SJCRH30 (cell line): ENCODE data around the gene EMC8. TPM values are rescaled to one million over a fixed set of nuclear protein-coding genes. Genes with fewer than 3 reads are reported as not detected.

ENCODE experiments used
- DNase-seq, 2 experiments: peaks; one replicate each; pipeline ENCODE4 v3.0.0-alpha.2; 2015 to 2020
- H3K27ac ChIP-seq: fragments of 250-450 bp; sonication (Bioruptor Pico); 2 replicates; pipeline ENCODE4 v1.5.1; 2020; ENCODE audit warnings: mild to moderate bottlenecking, moderate library complexity
- H3K27me3 ChIP-seq: fragments of 250-450 bp; sonication (Bioruptor Pico); 2 replicates; pipeline ENCODE4 v1.5.1; 2020; ENCODE audit warnings: mild to moderate bottlenecking, moderate library complexity
- H3K36me3 ChIP-seq: fragments of 250-450 bp; sonication (Bioruptor Pico); 2 replicates; pipeline ENCODE4 v1.5.1; 2020; ENCODE audit warnings: mild to moderate bottlenecking, moderate library complexity
- H3K4me1 ChIP-seq: fragments of 250-450 bp; sonication (Bioruptor Pico); 2 replicates; pipeline ENCODE4 v1.5.1; 2020; ENCODE audit warnings: mild to moderate bottlenecking, moderate library complexity
- H3K4me3 ChIP-seq: fragments of 250-450 bp; sonication (Bioruptor Pico); 2 replicates; pipeline ENCODE4 v1.5.1; 2020; ENCODE audit warnings: mild to moderate bottlenecking, moderate library complexity
- H3K9me3 ChIP-seq: fragments of 250-450 bp; sonication (Bioruptor Pico); replicated peaks from 2 replicates; pipeline ENCODE4 v1.5.1; 2020; ENCODE audit warnings: mild to moderate bottlenecking, moderate library complexity
- total RNA-seq: library from RNA; depleted of rRNA; stranded (reverse); fragments of >200 nt; shearing (Covaris generic); gene quantifications from 2 replicates; pipeline ENCODE4 v1.2.3, GENCODE V29; 2014; rRNA removed

Gene EMC8
- total RNA-seq, 1 experiment from 2014 or later, result 26.2 TPM

DNA sequence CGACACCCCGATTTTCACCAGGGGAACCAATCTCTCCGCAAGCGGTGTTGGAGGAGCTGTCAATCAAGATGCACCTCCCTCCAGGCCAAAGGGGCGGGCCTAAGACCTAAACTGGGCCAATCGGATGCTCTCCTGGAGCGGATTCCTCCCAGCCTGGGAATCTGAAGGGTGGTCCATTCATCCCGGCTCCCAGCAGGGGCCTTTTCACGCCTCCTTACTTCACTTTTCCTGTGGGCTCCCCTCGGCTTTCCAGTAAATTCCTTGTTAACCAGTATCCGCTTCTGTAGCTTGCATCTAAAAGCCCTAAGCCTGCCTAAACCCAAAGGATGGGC lies 65.5 kb downstream of the EMC8 start:
- no peak overlapping the region for H3K27ac ChIP-seq
- no peak overlapping the region for H3K4me3 ChIP-seq
- DNase-seq, result peak; percentile 55 to 71
- H3K36me3 ChIP-seq, result no peaks in the 10 kb centered on the region
- H3K9me3 ChIP-seq, result no peaks in the 10 kb centered on the region
- H3K27me3 ChIP-seq, result no peaks in the 10 kb centered on the region
- H3K4me1 ChIP-seq, result peaks cover 17% of the 10 kb centered on the region

DNA sequence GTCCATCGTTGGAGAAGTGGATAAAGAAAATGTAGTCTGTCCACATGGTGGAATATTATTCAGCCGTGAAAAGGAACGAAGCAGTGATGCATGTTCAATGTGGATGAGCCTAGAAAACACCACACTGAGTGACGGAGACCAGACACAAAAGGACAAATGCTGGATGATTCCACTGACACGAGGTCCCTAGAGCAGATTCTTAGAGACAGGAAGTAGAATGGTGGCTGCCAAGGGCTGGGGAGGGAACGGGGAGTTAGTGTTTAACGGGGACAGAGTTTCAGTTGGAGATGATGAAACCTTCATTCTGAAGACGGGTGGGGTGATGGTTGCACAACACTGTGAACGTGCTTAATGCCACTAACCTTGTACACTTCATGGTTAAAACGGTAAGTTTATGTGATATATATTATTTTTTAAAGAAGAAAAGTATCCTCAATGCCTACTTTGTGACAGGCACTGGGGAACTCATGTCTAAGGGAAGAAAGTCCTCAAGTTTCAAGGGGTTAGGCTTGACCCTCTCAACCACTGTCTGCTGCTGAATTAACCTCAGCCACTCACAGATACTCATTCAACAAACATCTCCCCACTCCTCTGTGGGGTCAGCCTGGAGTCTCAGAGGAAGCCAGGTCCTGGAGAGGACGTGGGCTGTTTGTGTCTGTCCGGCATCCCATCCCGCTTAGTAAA lies 66.0 kb downstream of the EMC8 start:
- Histone ChIP-seq H3K4me3 (no peak overlapping the region), H3K9me3 (no peaks in the 10 kb centered on the region), H3K36me3 (no peaks in the 10 kb centered on the region), H3K27ac (no peak overlapping the region), H3K4me1 (peaks cover 17% of the 10 kb centered on the region), H3K27me3 (no peaks in the 10 kb centered on the region)
- no peak for DNase-seq

DNA sequence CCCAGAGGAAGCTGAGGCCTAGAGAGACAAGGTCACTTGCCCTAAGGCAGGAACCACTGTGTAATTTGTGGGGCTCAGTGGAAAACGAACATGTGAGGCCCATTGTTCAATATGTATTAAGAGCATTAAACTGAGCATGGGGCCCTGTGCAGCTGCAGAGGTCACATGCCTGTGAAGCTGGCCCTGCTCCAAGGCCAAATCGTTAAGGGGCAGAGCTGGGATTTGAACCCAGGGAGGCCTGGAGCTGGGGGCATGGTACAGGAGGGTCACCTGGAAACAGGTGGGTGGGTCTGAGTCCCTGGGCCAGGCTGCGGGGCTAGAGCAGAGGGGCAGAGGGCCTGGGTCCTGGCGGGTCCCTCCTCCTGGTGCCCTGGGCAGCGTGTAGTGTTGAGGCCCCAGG lies 68.2 kb downstream of the EMC8 start:
- Histone ChIP-seq H3K27ac (no peak overlapping the region), H3K4me3 (no peak overlapping the region), H3K4me1 (peaks cover 17% of the 10 kb centered on the region), H3K9me3 (no peaks in the 10 kb centered on the region), H3K27me3 (no peaks in the 10 kb centered on the region), H3K36me3 (no peaks in the 10 kb centered on the region)
- DNase-seq, result peak in 1 of 2 experiments; percentile 50

DNA sequence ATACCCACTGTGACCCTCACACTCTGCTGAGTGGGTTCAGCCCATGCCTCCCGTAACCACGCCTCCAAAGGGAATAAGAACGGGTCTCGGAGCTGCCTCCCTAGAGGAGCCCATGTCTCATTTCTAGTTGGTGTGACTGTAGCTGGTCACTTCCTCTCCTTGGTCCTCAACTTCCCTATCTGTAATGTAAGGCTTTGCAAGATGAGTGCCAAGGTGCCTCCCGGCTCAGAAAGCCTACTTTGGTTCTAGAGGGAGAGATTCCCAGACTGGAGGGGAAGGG lies 69.2 kb downstream of the EMC8 start:
- no peaks in the 10 kb centered on the region for H3K27me3 ChIP-seq
- no peaks in the 10 kb centered on the region for H3K36me3 ChIP-seq
- no peak overlapping the region for H3K27ac ChIP-seq
- no peak overlapping the region for H3K4me3 ChIP-seq
- H3K9me3 ChIP-seq, result no peaks in the 10 kb centered on the region
- peaks cover 16% of the 10 kb centered on the region for H3K4me1 ChIP-seq
- no peak for DNase-seq

DNA sequence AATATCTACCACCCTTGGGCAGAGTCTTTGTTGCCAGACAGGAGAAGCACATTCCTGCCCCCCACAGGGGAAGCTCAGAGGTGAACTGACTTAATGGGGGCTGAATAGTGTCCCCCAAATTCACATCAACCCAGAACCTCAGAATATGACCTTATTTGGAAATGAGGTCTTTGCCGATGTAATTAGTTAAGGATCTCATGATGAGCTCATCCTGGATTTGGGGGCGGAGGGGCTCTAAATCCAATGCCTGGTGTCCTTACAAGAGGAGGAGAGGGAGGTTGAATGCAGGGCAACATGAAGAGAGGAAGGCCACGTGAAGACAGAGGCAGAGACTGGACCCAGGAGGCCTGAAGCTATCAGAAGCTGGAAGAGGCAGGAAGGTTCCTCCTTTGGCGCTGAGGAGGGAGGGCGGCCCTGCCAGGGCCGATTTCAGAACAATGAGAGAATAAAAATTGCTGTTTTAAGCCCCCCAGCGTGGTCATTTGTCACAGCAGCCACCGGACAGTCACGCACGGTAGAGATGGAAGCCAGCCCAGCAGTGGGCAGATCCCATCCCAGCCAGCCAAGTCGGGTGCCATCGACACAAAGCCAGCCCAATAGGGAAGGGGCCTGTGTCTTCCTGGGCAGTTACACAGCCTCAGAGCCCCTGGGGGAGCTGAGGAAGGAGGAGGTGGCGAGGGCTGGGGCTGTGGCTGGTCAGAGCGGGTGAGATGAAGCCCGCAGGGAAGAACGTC lies 69.7 kb downstream of the EMC8 start:
- 0 out of 2 replicates have a peak overlapping the region, but pooled peaks have one; percentile 20 for H3K27ac ChIP-seq
- H3K4me3 ChIP-seq, result no peak overlapping the region
- no peaks in the 10 kb centered on the region for H3K27me3 ChIP-seq
- H3K4me1 ChIP-seq, result peaks cover 16% of the 10 kb centered on the region
- DNase-seq, result peak in 1 of 2 experiments; percentile 45
- no peaks in the 10 kb centered on the region for H3K36me3 ChIP-seq
- H3K9me3 ChIP-seq, result no peaks in the 10 kb centered on the region

DNA sequence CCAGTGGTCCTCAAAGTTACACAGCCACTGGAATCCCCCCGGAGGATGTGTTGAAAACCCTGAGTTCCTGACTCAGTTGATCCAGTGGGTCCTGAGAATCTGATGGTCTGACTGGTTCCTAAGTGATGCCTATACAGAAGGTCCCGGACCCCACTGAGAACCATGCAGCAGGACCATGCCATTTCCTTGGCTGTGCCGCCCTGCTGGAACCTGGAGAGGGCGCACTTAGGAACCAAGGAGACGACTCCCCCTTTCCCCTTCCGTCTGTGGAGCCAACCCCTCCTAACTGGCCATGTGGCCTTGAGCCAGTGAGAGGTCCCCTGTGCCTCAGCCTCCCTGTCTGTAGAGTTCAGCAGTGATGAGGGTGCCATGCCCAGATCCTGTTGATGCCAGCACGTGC lies 70.5 kb downstream of the EMC8 start:
- Histone ChIP-seq H3K4me1 (peaks cover 16% of the 10 kb centered on the region), H3K27me3 (no peaks in the 10 kb centered on the region), H3K27ac (0 out of 2 replicates have a peak overlapping the region, but pooled peaks have one; percentile 20), H3K9me3 (no peaks in the 10 kb centered on the region), H3K36me3 (no peaks in the 10 kb centered on the region), H3K4me3 (no peak overlapping the region)
- DNase-seq, result no peak

Other genes starting within 250 kb of the EMC8 start
- 31.1 and 33.8 TPM in 2 replicates for gene GSE1, start 186.2 kb downstream of the EMC8 start, total RNA-seq
- 50.9 and 51.2 TPM in 2 replicates for gene GINS2, start 110.6 kb downstream of the EMC8 start, total RNA-seq
- gene C16orf74, start 48.4 kb downstream of the EMC8 start, total RNA-seq, result 0.84 and 1.1 TPM in 2 replicates
- 304 and 345 TPM in 2 replicates for gene COX4I1, start 151 bp upstream of the EMC8 start, total RNA-seq
- gene IRF8, start 99.6 kb upstream of the EMC8 start, total RNA-seq, result not detected in 2 replicates